Immature natural killer cell (primary cell): Measurements from ENCODE around the gene GON7. TPM values are rescaled to one million over a fixed set of nuclear protein-coding genes. Genes with fewer than 3 reads are reported as not detected.
"Not testable (repeated sequence)": the region's sequence is repeated elsewhere in the genome, so short reads cannot be mapped to it uniquely, and the experiment has no call there.

Experiments used
- DNase-seq, 3 donors: peaks; one replicate each; pipeline ENCODE4 v3.0.0; 2022; ENCODE audit warnings: mixed read lengths in 1 of 3
- H3K27ac Mint-ChIP-seq, 6 donors: one replicate each; pipeline ENCODE4 v1.8.0; 2020; ENCODE audit warnings: mixed read lengths in 6 of 6, mild to moderate bottlenecking in 5 of 6, inconsistent platforms in 4 of 6, moderate library complexity in 3 of 6
- H3K27me3 Mint-ChIP-seq, 3 donors: one replicate each; pipeline ENCODE4 v1.8.0; 2020 to 2021; ENCODE audit warnings: low read depth in 3 of 3, mild to moderate bottlenecking in 3 of 3, mixed read lengths in 3 of 3, moderate library complexity in 3 of 3, inconsistent platforms in 1 of 3
- H3K36me3 Mint-ChIP-seq, 3 donors: one replicate each; pipeline ENCODE4 v1.8.0; 2020; ENCODE audit warnings: mixed read lengths in 3 of 3, inconsistent platforms in 2 of 3, mild to moderate bottlenecking in 2 of 3
- H3K4me1 Mint-ChIP-seq, 2 donors: one replicate each; pipeline ENCODE4 v1.8.0; 2020; ENCODE audit warnings: inconsistent platforms in 2 of 2, mild to moderate bottlenecking in 2 of 2, mixed read lengths in 2 of 2, moderate library complexity in 1 of 2
- H3K4me3 Mint-ChIP-seq, 5 donors: one replicate each; pipeline ENCODE4 v1.8.0; 2020; ENCODE audit warnings: mild to moderate bottlenecking in 5 of 5, mixed read lengths in 5 of 5, inconsistent platforms in 3 of 5, moderate library complexity in 3 of 5
- H3K9me3 Mint-ChIP-seq, 6 donors: one replicate each; pipeline ENCODE4 v1.8.0; 2020; ENCODE audit warnings: mild to moderate bottlenecking in 6 of 6, mixed read lengths in 6 of 6, inconsistent platforms in 4 of 6, moderate library complexity in 3 of 6
- polyA plus RNA-seq, 3 donors: library from polyadenylated mRNA; unstranded; fragments of 300-500 nt; fragmentation: Illumina TruSeq; gene quantifications; one replicate each; pipeline ENCODE4 v1.2.3, GENCODE V29; 2021

GON7 gene, protein sequence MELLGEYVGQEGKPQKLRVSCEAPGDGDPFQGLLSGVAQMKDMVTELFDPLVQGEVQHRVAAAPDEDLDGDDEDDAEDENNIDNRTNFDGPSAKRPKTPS
- 10 to 100 TPM; 22.1 to 24.8 (median 22.4) TPM for polyA plus RNA-seq

- peak; percentile 86 to 87 (median 87) for DNase-seq
- H3K36me3 Mint-ChIP-seq: no peaks in the 10 kb centered on the region
- H3K4me3 Mint-ChIP-seq: peak within 1 kb of the TSS; percentile 93 to 98 (median 97)
- H3K9me3 Mint-ChIP-seq: no peaks in the 10 kb centered on the region
- peak within 1 kb of the TSS; percentile 89 to 95 (median 90) for H3K27ac Mint-ChIP-seq
- H3K4me1 Mint-ChIP-seq: peaks cover 32 to 68% of the 10 kb centered on the region in 2 donors
- H3K27me3 Mint-ChIP-seq: peaks cover 4 to 17% (median 6%) of the 10 kb centered on the region in 3 donors
Measured at GRCh38 chr14:93206793-93207467, at the start of gene GON7, which contains the start of gene UBR7. TSS of gene GON7 (minus strand) at chr14:93207065. CDS start at chr14:93207037, 28 bp downstream. TSS of gene UBR7 (plus strand) at chr14:93207256. CDS start at chr14:93207292, 36 bp downstream.

- H3K27me3 Mint-ChIP-seq: no peaks in the 10 kb centered on the region
- no peak overlapping the region for H3K27ac Mint-ChIP-seq
- H3K36me3 Mint-ChIP-seq: peaks cover 17 to 36% (median 22%) of the 10 kb centered on the region in 3 donors
- H3K4me1 Mint-ChIP-seq: no peaks in the 10 kb centered on the region
- H3K4me3 Mint-ChIP-seq: no peak overlapping the region
- H3K9me3 Mint-ChIP-seq: no peaks in the 10 kb centered on the region
- DNase-seq: no peak
Measured at GRCh38 chr14:93249128-93249831, 42.4 kb upstream of the GON7 start.

- Mint-ChIP-seq H3K4me1 (no peaks in the 10 kb centered on the region), H3K9me3 (no peaks in the 10 kb centered on the region), H3K36me3 (peaks cover 25 to 57% (median 31%) of the 10 kb centered on the region in 3 donors), H3K4me3 (no peak overlapping the region), H3K27ac (no peak overlapping the region), H3K27me3 (peaks cover 0 to 1% (median 0%) of the 10 kb centered on the region in 3 donors)
- DNase-seq: no peak
Measured at GRCh38 chr14:93246534-93246933, 39.7 kb upstream of the GON7 start.

DNA sequence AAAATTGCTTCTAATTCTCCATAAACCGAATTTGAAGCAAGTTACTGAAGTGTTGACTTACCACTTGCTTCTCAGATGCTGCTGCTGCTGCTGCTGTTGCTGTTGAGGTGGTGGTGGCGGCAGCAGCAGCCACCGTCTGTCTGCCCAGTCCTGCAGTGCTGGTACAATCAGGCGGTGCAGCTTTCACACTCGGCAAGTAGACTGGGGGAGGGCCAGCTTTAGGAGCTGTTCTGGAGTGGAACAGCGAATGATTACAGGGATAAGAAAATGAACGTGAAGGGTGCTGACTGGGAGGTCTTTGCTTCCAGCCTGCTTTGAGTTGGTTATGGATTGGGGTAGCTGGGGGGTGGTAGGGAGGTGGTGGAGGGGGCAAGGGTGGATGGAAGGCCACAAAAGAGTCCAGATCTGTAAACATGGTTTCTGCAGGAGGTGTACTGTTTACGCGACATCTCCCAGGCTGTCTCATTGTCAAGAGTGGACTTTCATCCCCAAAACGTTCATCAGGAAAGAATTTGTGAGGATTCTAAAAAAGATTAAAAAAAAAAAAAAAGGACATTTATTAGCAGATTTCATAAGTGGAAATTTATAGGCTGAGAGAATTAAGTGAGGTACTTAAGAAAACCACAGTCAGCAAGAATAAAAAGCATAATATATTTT, 39.0 kb upstream of the GON7 start:
- Mint-ChIP-seq H3K36me3 (peaks cover 25 to 52% (median 28%) of the 10 kb centered on the region in 3 donors), H3K27me3 (peaks cover 0 to 1% (median 0%) of the 10 kb centered on the region in 3 donors), H3K9me3 (no peaks in the 10 kb centered on the region), H3K4me1 (no peaks in the 10 kb centered on the region), H3K27ac (no peak overlapping the region), H3K4me3 (no peak overlapping the region)
- no peak for DNase-seq

DNA sequence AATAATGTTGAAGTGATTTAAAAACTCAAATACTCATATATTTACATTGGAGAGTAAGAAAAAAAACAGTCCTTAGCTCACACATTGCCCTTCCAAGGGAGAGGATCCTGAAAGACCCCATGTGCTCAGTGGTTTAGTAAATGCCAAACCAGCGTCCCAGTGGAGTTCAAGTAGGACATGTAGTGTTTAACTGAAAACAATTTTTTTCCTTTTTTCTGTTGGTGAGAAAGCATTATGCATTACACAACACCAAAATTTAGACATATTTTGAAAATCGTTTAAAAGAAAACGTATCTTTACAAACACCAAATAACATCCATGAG, 33.8 kb upstream of the GON7 start:
- H3K4me1 Mint-ChIP-seq: no peaks in the 10 kb centered on the region
- DNase-seq: no peak
- peaks cover 17 to 32% (median 21%) of the 10 kb centered on the region in 3 donors for H3K36me3 Mint-ChIP-seq
- peaks cover 0 to 1% (median 0%) of the 10 kb centered on the region in 3 donors for H3K27me3 Mint-ChIP-seq
- H3K27ac Mint-ChIP-seq: no peak overlapping the region
- no peaks in the 10 kb centered on the region for H3K9me3 Mint-ChIP-seq
- no peak overlapping the region for H3K4me3 Mint-ChIP-seq

DNA sequence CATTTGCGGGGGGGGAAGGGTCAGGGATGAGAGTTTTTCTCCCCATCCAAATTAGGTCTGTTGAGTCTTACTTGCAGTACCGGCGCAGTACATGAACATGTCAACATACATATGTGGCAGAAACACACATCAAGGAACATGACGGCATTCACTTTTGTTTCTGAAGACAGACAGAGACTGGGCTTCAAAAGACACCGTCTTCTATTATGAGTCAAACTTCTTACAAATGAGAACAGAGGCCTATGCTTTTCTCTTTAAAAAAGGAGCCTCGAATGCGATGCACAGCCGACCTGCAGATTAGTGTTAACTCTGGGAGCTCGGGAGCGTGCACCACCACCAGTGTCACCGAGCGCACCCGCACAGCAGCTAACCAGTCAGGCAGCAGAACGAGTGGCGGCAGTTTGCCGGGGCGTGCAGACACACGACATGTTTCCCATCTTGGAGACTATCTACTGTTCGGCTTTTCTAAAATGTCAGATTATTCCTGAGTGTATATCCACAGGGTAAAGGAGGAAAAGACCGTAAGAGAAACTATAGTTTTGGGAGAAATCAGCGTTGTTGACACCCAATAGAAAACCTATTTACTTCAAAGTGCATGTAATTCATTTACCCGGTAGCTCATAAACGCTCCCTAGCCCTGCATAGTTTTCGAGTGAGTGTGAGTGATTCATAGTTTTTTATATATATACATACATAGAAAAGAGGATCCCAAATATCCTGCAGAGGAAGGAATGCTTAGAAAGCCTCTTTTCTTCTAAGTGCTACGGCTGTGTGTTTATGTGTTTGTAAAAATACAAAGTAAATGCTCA, 33.2 kb upstream of the GON7 start:
- peaks cover 11 to 27% (median 15%) of the 10 kb centered on the region in 3 donors for H3K36me3 Mint-ChIP-seq
- no peak for DNase-seq
- no peaks in the 10 kb centered on the region for H3K9me3 Mint-ChIP-seq
- peaks cover 0 to 1% (median 0%) of the 10 kb centered on the region in 3 donors for H3K27me3 Mint-ChIP-seq
- no peak overlapping the region for H3K4me3 Mint-ChIP-seq
- H3K27ac Mint-ChIP-seq: no peak overlapping the region
- H3K4me1 Mint-ChIP-seq: no peaks in the 10 kb centered on the region

DNA sequence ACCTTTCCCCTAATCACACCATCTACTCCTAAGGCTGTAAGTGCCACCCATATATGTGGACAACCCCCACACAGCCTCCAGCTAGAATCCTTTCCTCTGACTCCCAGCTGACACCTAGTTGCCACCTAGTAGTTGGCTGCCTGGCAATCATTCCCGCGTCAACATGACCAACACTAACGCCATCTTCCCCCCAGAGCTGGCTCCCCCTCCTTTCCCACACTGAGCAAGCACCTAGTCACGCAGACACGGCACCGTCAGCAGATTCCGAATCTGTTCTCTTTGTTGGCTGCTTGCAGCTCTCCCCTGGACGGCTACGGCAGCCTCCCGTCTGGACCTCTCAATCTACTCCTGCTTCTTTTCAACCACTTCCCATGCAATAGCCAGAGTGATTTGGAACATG, 27.9 kb upstream of the GON7 start:
- Mint-ChIP-seq H3K4me1 (peaks cover 5 to 10% of the 10 kb centered on the region in 2 donors), H3K4me3 (no peak overlapping the region), H3K27ac (no peak overlapping the region), H3K36me3 (peaks cover 0 to 1% (median 0%) of the 10 kb centered on the region in 3 donors), H3K9me3 (peaks cover 0 to 1% (median 0%) of the 10 kb centered on the region in 6 donors), H3K27me3 (peaks cover 0 to 1% (median 0%) of the 10 kb centered on the region in 3 donors)
- no peak for DNase-seq

- not testable (repeated sequence) for H3K27me3 Mint-ChIP-seq, H3K27ac Mint-ChIP-seq, H3K4me3 Mint-ChIP-seq, DNase-seq, H3K9me3 Mint-ChIP-seq
- peaks cover 5 to 10% of the 10 kb centered on the region in 2 donors for H3K4me1 Mint-ChIP-seq
- peaks cover under 1 to 15% (median 5%) of the 10 kb centered on the region in 3 donors for H3K36me3 Mint-ChIP-seq
Measured at GRCh38 chr14:93233078-93233477, 26.2 kb upstream of the GON7 start.

DNA sequence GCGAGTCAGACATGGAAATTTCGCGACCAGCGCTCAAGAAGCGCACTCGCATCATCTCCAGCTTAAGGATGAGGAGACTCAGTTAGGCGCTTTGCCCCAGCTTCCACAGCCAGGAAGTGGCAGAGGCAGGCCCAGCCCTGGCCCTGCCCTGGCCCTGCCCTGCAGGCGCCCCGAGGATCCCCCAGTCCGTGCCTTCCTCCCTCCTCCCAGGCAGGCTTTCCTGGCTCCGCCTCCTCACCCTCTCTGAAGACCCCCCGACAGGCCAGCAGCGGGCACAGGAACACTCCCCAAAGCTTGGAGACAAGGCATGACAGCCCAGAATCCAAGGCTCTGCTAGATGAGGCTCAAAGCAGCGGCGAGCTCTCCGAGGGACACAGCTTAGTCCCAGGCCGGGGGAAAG, 25.3 kb upstream of the GON7 start:
- Mint-ChIP-seq H3K27ac (peak overlapping the region in 1 of 6 donors; percentile 35), H3K9me3 (peaks cover 0 to 1% (median 0%) of the 10 kb centered on the region in 6 donors), H3K36me3 (peaks cover 10 to 24% (median 14%) of the 10 kb centered on the region in 3 donors), H3K27me3 (peaks cover 0 to 1% (median 0%) of the 10 kb centered on the region in 3 donors), H3K4me3 (no peak overlapping the region), H3K4me1 (peaks cover 5 to 10% of the 10 kb centered on the region in 2 donors)
- DNase-seq: no peak

GRCh38 chr14:93231129-93231979, 24.5 kb upstream of the GON7 start:
- Mint-ChIP-seq H3K4me3 (peak overlapping the region in 2 of 5 donors; percentile 13 to 60), H3K4me1 (peaks cover 5 to 10% of the 10 kb centered on the region in 2 donors)

GRCh38 chr14:93230539-93230938, 23.7 kb upstream of the GON7 start:
- peaks cover 5 to 10% of the 10 kb centered on the region in 2 donors for H3K4me1 Mint-ChIP-seq
- H3K36me3 Mint-ChIP-seq: peaks cover 14 to 37% (median 26%) of the 10 kb centered on the region in 3 donors
- peaks cover 0 to 1% (median 0%) of the 10 kb centered on the region in 6 donors for H3K9me3 Mint-ChIP-seq
- H3K27ac Mint-ChIP-seq: no peak overlapping the region
- no peak for DNase-seq
- H3K27me3 Mint-ChIP-seq: peaks cover 0 to 4% (median 0%) of the 10 kb centered on the region in 3 donors
- H3K4me3 Mint-ChIP-seq: peak overlapping the region in 2 of 5 donors; percentile 9 to 60

More at GRCh38 chr14:93231129-93231979, 24.5 kb upstream of the GON7 start:
- H3K9me3 Mint-ChIP-seq: peaks cover 0 to 1% (median 0%) of the 10 kb centered on the region in 6 donors
- DNase-seq: no peak
- peaks cover 0 to 1% (median 0%) of the 10 kb centered on the region in 3 donors for H3K27me3 Mint-ChIP-seq
- no peak overlapping the region for H3K27ac Mint-ChIP-seq
- peaks cover 14 to 29% (median 18%) of the 10 kb centered on the region in 3 donors for H3K36me3 Mint-ChIP-seq

DNA sequence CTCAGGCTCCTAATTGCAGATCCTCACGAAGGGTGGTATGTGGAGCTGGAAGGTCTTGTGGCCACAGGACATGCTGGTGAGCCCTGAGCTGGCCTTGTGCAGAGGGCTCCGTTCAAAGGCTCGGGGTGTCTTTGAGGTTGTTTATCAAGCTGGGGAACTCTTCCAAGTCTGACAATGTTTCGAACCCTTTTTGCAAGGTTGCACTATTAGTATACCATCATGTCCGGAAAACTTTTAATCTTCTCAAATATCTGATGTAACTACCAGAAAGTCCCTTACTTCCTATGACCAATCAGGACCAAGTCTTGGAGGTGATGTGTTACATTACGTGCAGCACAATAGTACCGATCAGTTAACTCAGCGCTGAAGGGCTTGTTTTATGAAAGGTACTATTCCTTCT, 21.7 kb upstream of the GON7 start:
- Mint-ChIP-seq H3K4me1 (peaks cover 5 to 10% of the 10 kb centered on the region in 2 donors), H3K36me3 (peaks cover 18 to 49% (median 29%) of the 10 kb centered on the region in 3 donors), H3K4me3 (no peak overlapping the region), H3K27me3 (peaks cover 0 to 2% (median 0%) of the 10 kb centered on the region in 3 donors), H3K27ac (no peak overlapping the region), H3K9me3 (peaks cover 0 to 1% (median 0%) of the 10 kb centered on the region in 6 donors)
- no peak for DNase-seq
